PC-3 (cell line): Measurements from ENCODE around the gene NOP10. TPM values are rescaled to one million over a fixed set of nuclear protein-coding genes. Genes with fewer than 3 reads are reported as not detected.

Experiments
- ATAC-seq: fragments of 200-7000 bp; cut with Tn5 transposase; 2 replicates; pipeline ENCODE4 v1.9.1; 2020; ENCODE audit warnings: mild to moderate bottlenecking, moderate library complexity
- BruUV-seq: library from RNA; stranded (reverse); fragments of 400-500 nt; replicated peaks from 2 replicates; lab custom pipeline; 2021; lab: Mats Ljungman, UMichigan
- CTCF ChIA-PET: fragments of 300-600 bp; sonication (Branson Sonifier 250); formaldehyde crosslinking; loops from one replicate; lab custom pipeline; 2022; ENCODE audit warnings: antibody characterized with exemption; lab: Charles Lee
- POLR2A ChIA-PET: fragments of 300-600 bp; sonication (Branson Sonifier 250); formaldehyde crosslinking; loops from one replicate; lab custom pipeline; 2022; ENCODE audit warnings: antibody characterized with exemption; ENCODE audit not compliant: unreplicated experiment; lab: Charles Lee
- DNase-seq: peaks from one replicate; pipeline ENCODE4 v3.0.0-alpha.2; 2015
- H2AFZ ChIP-seq: fragments of 300-600 bp; sonication (generic); 2 replicates; pipeline ENCODE4 v1.6.0; 2016; ENCODE audit warnings: antibody characterized with exemption, low read length
- H3F3A ChIP-seq: fragments of 300-600 bp; sonication (generic); one replicate; pipeline ENCODE4 v1.6.0; 2017; ENCODE audit warnings: antibody characterized with exemption, low read length, control low read depth, mild to moderate bottlenecking; ENCODE audit not compliant: unreplicated experiment
- H3K27ac ChIP-seq: fragments of 300-600 bp; sonication (generic); 2 replicates; pipeline ENCODE4 v1.5.1; 2016; ENCODE audit warnings: mild to moderate bottlenecking, low read length
- H3K27me3 ChIP-seq: fragments of 300-600 bp; sonication (generic); 2 replicates; pipeline ENCODE4 v1.6.1; 2016; ENCODE audit warnings: low read length, mixed read lengths
- H3K36me3 ChIP-seq: fragments of 300-600 bp; sonication (generic); 2 replicates; pipeline ENCODE4 v1.6.1; 2016; ENCODE audit warnings: low read depth, mixed run types, low read length, mixed read lengths
- H3K4me1 ChIP-seq: fragments of 300-600 bp; sonication (generic); 2 replicates; pipeline ENCODE4 v1.5.1; 2016; ENCODE audit warnings: low read length; ENCODE audit not compliant: insufficient read depth
- H3K4me2 ChIP-seq: fragments of 300-600 bp; sonication (generic); 2 replicates; pipeline ENCODE4 v1.6.0; 2016; ENCODE audit warnings: low read length
- H3K4me3 ChIP-seq: fragments of 300-600 bp; sonication (generic); 2 replicates; pipeline ENCODE4 v1.5.1; 2016; ENCODE audit warnings: mild to moderate bottlenecking, low read length, mixed read lengths
- H3K79me2 ChIP-seq: fragments of 300-600 bp; sonication (generic); 2 replicates; pipeline ENCODE4 v1.6.1; 2017; ENCODE audit warnings: low read length, mixed read lengths
- H3K9ac ChIP-seq: fragments of 300-600 bp; sonication (generic); 2 replicates; pipeline ENCODE4 v1.6.0; 2016; ENCODE audit warnings: mild to moderate bottlenecking, low read length
- H3K9me2 ChIP-seq: fragments of 300-600 bp; sonication (generic); replicated peaks from 2 replicates; pipeline ENCODE4 v1.6.1; 2016; ENCODE audit warnings: mixed run types, low read length, mixed read lengths
- H3K9me3 ChIP-seq: fragments of 300-600 bp; sonication (generic); 2 replicates; pipeline ENCODE4 v1.6.1; 2016; ENCODE audit warnings: low read length, mixed read lengths
- H4K20me1 ChIP-seq: fragments of 300-600 bp; sonication (generic); 2 replicates; pipeline ENCODE4 v1.6.1; 2016; ENCODE audit warnings: low read length, mixed read lengths
- CTCF ChIP-seq: fragments of 300-600 bp; sonication (generic); conservative IDR thresholded peaks from 2 replicates; pipeline ENCODE4 v1.5.1; 2017; ENCODE audit warnings: antibody characterized with exemption, low read depth, mild to moderate bottlenecking, low read length
- EZH2 ChIP-seq: fragments of 300-600 bp; sonication (generic); IDR thresholded peaks from one replicate; pipeline ENCODE4 v1.6.1; 2017; ENCODE audit warnings: antibody characterized with exemption, mild to moderate bottlenecking, low read length; ENCODE audit not compliant: unreplicated experiment
- EZH2phosphoT487 ChIP-seq: fragments of 300-600 bp; sonication (generic); IDR thresholded peaks from 2 replicates; pipeline ENCODE4 v1.6.1; 2018; ENCODE audit warnings: mild to moderate bottlenecking, antibody characterized with exemption, low read length, borderline replicate concordance
- intact Hi-C: fragments of 100-400 bp; cut with micrococcal nuclease; formaldehyde crosslinking; loops from 2 replicates; pipeline ENCODE4 v1.9.0; 2023
- total RNA-seq: library from RNA; depleted of rRNA; stranded (reverse); fragments of >200 nt; gene quantifications from 2 replicates; pipeline ENCODE4 v1.2.3, GENCODE V29; 2014

The NOP10 gene
- total RNA-seq, 1 experiment from 2014 or later = 323 TPM

- intact Hi-C loops = no loop called here
- no peak overlapping the region for H3K27ac ChIP-seq
- ChIA-PET CTCF (no interaction called here), POLR2A (no interaction called here)
- 0 out of 2 replicates have a peak, but pooled peaks cover 2% of the 10 kb centered on the region for H3K36me3 ChIP-seq
- H4K20me1 ChIP-seq = no peaks in the 10 kb centered on the region
- DNase-seq (no peak), ATAC-seq (no peak)
- H3K79me2 ChIP-seq = peaks cover 45% of the 10 kb centered on the region
- no peak overlapping the region for H3K4me2 ChIP-seq
- H3K4me1 ChIP-seq = peaks cover 39% of the 10 kb centered on the region
- H3K27me3 ChIP-seq = no peaks in the 10 kb centered on the region
- TF ChIP-seq EZH2phosphoT487 (no peak), EZH2 (no peak), CTCF (no peak)
- no peak overlapping the region for H3K9ac ChIP-seq
- H3K9me2 ChIP-seq = no peaks in the 10 kb centered on the region
- H2AFZ ChIP-seq = no peak overlapping the region
- peaks cover 11% of the 10 kb centered on the region for H3F3A ChIP-seq
- no TSS peak for BruUV-seq
- H3K4me3 ChIP-seq = no peak overlapping the region
- no peaks in the 10 kb centered on the region for H3K9me3 ChIP-seq
Observed at GRCh38 chr15:34332553-34333120, 10.3 kb downstream of the NOP10 start.

- TF ChIP-seq CTCF (no peak), EZH2 (no peak), EZH2phosphoT487 (no peak)
- Histone ChIP-seq H3K9me3 (no peaks in the 10 kb centered on the region), H3K4me3 (no peak overlapping the region), H3K36me3 (0 out of 2 replicates have a peak, but pooled peaks cover 2% of the 10 kb centered on the region), H2AFZ (no peak overlapping the region), H3K4me2 (no peak overlapping the region), H3K79me2 (peaks cover 38% of the 10 kb centered on the region), H3K9me2 (no peaks in the 10 kb centered on the region), H3K27ac (no peak overlapping the region), H3K9ac (no peak overlapping the region), H4K20me1 (no peaks in the 10 kb centered on the region), H3F3A (peaks cover 11% of the 10 kb centered on the region), H3K27me3 (no peaks in the 10 kb centered on the region), H3K4me1 (peaks cover 36% of the 10 kb centered on the region)
- no peak for ATAC-seq
- BruUV-seq = no TSS peak
- ChIA-PET CTCF (no interaction called here), POLR2A (no interaction called here)
- no peak for DNase-seq
- intact Hi-C loops = no loop called here
Observed at GRCh38 chr15:34331809-34332208, 11.1 kb downstream of the NOP10 start.

- no peak for DNase-seq
- intact Hi-C loops = no loop called here
- Histone ChIP-seq H3K27ac (no peak overlapping the region), H3K4me3 (no peak overlapping the region), H3K4me2 (no peak overlapping the region), H3K9ac (no peak overlapping the region), H3K4me1 (peaks cover 20% of the 10 kb centered on the region), H3K9me2 (no peaks in the 10 kb centered on the region), H2AFZ (no peak overlapping the region), H4K20me1 (no peaks in the 10 kb centered on the region), H3K79me2 (peaks cover 29% of the 10 kb centered on the region), H3F3A (peaks cover 11% of the 10 kb centered on the region), H3K9me3 (no peaks in the 10 kb centered on the region), H3K27me3 (no peaks in the 10 kb centered on the region), H3K36me3 (0 out of 2 replicates have a peak, but pooled peaks cover 2% of the 10 kb centered on the region)
- TF ChIP-seq CTCF = no peak
- TF ChIP-seq EZH2 = no peak
- no peak for TF ChIP-seq EZH2phosphoT487
- ChIA-PET CTCF (no interaction called here), POLR2A (interaction anchor here (0.7 kb wide), 2 partner anchors 17 to 72 kb away, joined by 4 to 6 read pairs; no protein-coding TSS in a partner anchor)
- BruUV-seq = no TSS peak
- ATAC-seq = no peak
Observed at GRCh38 chr15:34330279-34330678, 12.7 kb downstream of the NOP10 start.
